Measurements from ENCODE around the gene SLC35F3. TPM values are rescaled to one million over a fixed set of nuclear protein-coding genes. Genes with fewer than 3 reads are reported as not detected.

Gene SLC35F3
- total RNA-seq, 1 donor from 2014 or later, result 0.49 TPM

GRCh38 chr1:234292548-234292947 lies 388.1 kb downstream of the SLC35F3 start:
- Histone ChIP-seq H3K27me3 (no peaks in the 10 kb centered on the region), H3K4me1 (no peaks in the 10 kb centered on the region), H3K36me3 (no peaks in the 10 kb centered on the region), H3K27ac (no peak overlapping the region), H3K4me3 (no peak overlapping the region), H3K9me3 (no peaks in the 10 kb centered on the region)
- no peak for DNase-seq (ENCODE audit: extremely low spot score in 2 of 2)
- intact Hi-C loops (cut with DNase I), result no loop called here
- no peak for TF ChIP-seq CTCF (IDR thresholded peaks at IDR 0.05)
- TF ChIP-seq POLR2A (IDR thresholded peaks at IDR 0.05), result no peak
- no peak for TF ChIP-seq POLR2AphosphoS5 (IDR thresholded peaks at IDR 0.05; ENCODE audit: insufficient read depth in 1 of 2, low read depth in 1 of 2)

DNA sequence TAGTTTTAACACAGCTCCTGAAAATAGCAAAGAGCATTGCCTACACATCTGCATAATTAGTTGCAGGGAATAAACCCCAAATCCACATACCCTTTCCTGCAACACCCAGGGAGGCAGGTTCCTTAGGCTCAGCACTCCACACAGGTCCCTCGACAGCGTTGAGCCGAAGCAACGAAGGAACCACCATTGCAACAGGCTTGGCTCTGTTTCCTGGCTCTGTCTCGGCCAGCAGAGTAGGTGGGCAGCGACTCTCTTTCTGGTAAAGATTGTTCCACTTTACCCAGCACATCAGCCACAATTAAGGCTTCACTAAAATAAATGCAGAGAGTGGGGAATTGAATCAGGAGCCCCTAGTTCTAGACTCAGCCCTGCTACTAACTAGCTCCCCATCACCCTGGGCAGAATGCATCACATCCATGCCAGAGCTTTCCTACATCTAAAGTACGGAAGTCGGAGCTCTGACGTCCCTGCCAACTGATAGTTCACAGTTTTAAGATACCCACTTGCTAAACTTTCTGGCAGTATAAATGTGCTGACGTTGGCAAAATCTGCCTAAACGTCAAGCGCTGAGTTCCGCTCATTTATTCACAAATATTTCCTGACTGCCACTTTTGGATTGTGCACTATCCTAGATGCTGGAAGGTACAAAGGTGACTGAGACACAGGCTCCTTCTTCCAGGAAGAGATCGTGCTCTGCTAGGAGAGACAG lies 389.8 kb downstream of the SLC35F3 start:
- intact Hi-C loops (cut with DNase I), result no loop called here
- TF ChIP-seq POLR2A (IDR thresholded peaks at IDR 0.05), result no peak
- no peak for TF ChIP-seq POLR2AphosphoS5 (IDR thresholded peaks at IDR 0.05; ENCODE audit: insufficient read depth in 1 of 2, low read depth in 1 of 2)
- TF ChIP-seq CTCF (IDR thresholded peaks at IDR 0.05), result no peak
- H3K4me3 ChIP-seq, result no peak overlapping the region
- no peaks in the 10 kb centered on the region for H3K9me3 ChIP-seq
- no peak for DNase-seq (ENCODE audit: extremely low spot score in 2 of 2)
- no peaks in the 10 kb centered on the region for H3K27me3 ChIP-seq
- no peak overlapping the region for H3K27ac ChIP-seq
- no peaks in the 10 kb centered on the region for H3K4me1 ChIP-seq
- no peaks in the 10 kb centered on the region for H3K36me3 ChIP-seq

DNA sequence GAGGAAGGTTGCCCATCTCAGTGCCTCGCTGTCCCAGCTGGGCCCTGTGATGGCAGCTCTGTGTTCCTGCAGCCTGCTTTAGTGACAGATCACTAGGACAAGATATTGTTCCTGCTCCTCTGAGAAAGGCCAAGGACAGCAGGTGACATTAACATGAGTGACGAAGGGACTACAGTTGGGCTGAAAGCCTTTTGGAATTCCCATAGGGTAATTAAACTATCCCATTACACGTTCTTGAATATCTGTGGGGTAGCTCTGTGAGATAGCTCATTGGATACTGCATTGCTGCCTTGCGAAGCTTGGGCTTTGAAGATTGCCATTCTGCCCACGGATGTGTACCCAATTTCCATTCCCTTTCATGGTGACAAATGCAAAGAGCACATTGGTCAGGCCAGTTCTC lies 390.6 kb downstream of the SLC35F3 start:
- H3K4me3 ChIP-seq, result no peak overlapping the region
- intact Hi-C loops (cut with DNase I), result no loop called here
- DNase-seq (ENCODE audit: extremely low spot score in 2 of 2), result no peak
- no peak overlapping the region for H3K27ac ChIP-seq
- H3K27me3 ChIP-seq, result no peaks in the 10 kb centered on the region
- no peaks in the 10 kb centered on the region for H3K36me3 ChIP-seq
- TF ChIP-seq POLR2A (IDR thresholded peaks at IDR 0.05) (no peak), POLR2AphosphoS5 (IDR thresholded peaks at IDR 0.05; ENCODE audit: insufficient read depth in 1 of 2, low read depth in 1 of 2) (no peak), CTCF (IDR thresholded peaks at IDR 0.05) (no peak)
- no peaks in the 10 kb centered on the region for H3K4me1 ChIP-seq
- no peaks in the 10 kb centered on the region for H3K9me3 ChIP-seq

DNA sequence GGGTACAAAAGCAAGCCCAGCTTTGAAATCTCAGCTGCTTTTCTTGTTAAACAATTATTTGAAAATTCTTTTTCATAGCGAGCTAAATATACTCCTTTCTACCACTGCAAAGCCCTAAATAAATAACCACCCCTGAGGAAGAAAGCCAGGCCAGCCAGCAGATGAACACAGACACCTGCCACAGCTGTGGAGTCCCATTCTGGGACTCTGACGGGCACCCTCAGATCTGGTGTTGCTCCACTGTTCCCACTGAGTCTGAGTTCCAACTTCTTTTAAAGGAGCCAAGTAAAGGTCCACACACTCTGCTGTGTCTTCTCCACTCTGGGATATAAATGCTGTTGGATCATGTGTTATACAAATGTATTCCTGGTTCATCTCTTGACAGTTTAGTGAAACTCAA lies 391.1 kb downstream of the SLC35F3 start:
- intact Hi-C loops (cut with DNase I), result no loop called here
- H3K4me1 ChIP-seq, result no peaks in the 10 kb centered on the region

More for the DNA sequence above, 391.1 kb downstream of the SLC35F3 start:
- H3K36me3 ChIP-seq, result no peaks in the 10 kb centered on the region
- no peaks in the 10 kb centered on the region for H3K9me3 ChIP-seq
- no peak for DNase-seq (ENCODE audit: extremely low spot score in 2 of 2)
- no peak overlapping the region for H3K27ac ChIP-seq
- TF ChIP-seq POLR2AphosphoS5 (IDR thresholded peaks at IDR 0.05; ENCODE audit: insufficient read depth in 1 of 2, low read depth in 1 of 2), result no peak
- no peak for TF ChIP-seq CTCF (IDR thresholded peaks at IDR 0.05)
- TF ChIP-seq POLR2A (IDR thresholded peaks at IDR 0.05), result no peak
- H3K4me3 ChIP-seq, result no peak overlapping the region
- H3K27me3 ChIP-seq, result no peaks in the 10 kb centered on the region
